Mesodermal cell (in vitro differentiated cells): Measurements from ENCODE around the gene AP3B1.

Source experiments
- H3K27ac ChIP-seq: 2 replicates; pipeline ENCODE4 v1.7.0; 2013; ENCODE audit warnings: mild to moderate bottlenecking, low read depth, low read length, moderate library complexity; ENCODE audit not compliant: severe bottlenecking
- H3K36me3 ChIP-seq: 2 replicates; pipeline ENCODE4 v1.7.1; 2013; ENCODE audit warnings: mild to moderate bottlenecking, low read length, moderate library complexity; ENCODE audit not compliant: control insufficient read depth, insufficient read depth
- H3K4me1 ChIP-seq: one replicate; pipeline ENCODE4 v1.7.1; 2013; ENCODE audit warnings: mild to moderate bottlenecking, low read length; ENCODE audit not compliant: insufficient read depth, control insufficient read depth, poor library complexity, severe bottlenecking
- H3K4me3 ChIP-seq: 2 replicates; pipeline ENCODE4 v1.7.0; 2013; ENCODE audit warnings: low read length, control low read depth, mild to moderate bottlenecking; ENCODE audit not compliant: insufficient read depth, poor library complexity, severe bottlenecking; ENCODE audit errors: extremely low read depth
- H3K9me3 ChIP-seq: 2 replicates; pipeline ENCODE4 v1.7.1; 2013; ENCODE audit warnings: mild to moderate bottlenecking, low read length, moderate library complexity; ENCODE audit not compliant: control insufficient read depth
- WGBS, 2 experiments: methylation state at CpG; one replicate each; pipeline ENCODE4 v1.1.5; 2013; ENCODE audit warnings: missing lambda C conversion rate in 2 of 2; ENCODE audit not compliant: insufficient coverage in 2 of 2; 5-methylcytosine and 5-hydroxymethylcytosine counted together

AP3B1 gene

GRCh38 chr5:78005021-78005785 lies 289.3 kb downstream of the AP3B1 start:
- 100% methylated on average over 1 of the region's 5 CpGs; no CpG with 5 or more reads in 1 of the 2 experiments for WGBS, 2 experiments
- Histone ChIP-seq H3K9me3 (no peaks in the 10 kb centered on the region), H3K36me3 (no peaks in the 10 kb centered on the region), H3K4me3 (no peak overlapping the region), H3K4me1 (no peaks in the 10 kb centered on the region), H3K27ac (no peak overlapping the region)

DNA sequence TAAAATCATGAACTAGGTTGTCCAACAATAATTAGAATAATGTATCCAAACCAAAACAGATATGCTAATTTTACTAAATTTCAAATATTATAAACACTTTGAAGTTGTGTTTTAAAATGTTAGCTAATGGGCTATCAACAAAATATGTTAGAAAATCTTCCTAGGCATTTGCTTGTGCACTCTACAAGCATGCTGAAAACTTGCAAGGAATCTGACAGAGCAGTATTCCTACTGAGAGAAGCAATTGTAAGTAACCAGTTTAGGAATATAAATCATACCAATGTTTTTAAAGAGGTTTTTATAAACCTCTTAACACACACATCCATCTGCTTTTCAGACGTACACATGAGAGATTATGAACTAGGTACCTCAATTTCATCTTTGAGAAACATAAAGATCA lies 289.9 kb downstream of the AP3B1 start:
- H3K9me3 ChIP-seq: no peaks in the 10 kb centered on the region
- WGBS, 2 experiments: 90 to 100% methylated on average over 1 of the region's 1 CpG
- H3K4me3 ChIP-seq: no peak overlapping the region
- H3K27ac ChIP-seq: no peak overlapping the region
- H3K4me1 ChIP-seq: no peaks in the 10 kb centered on the region
- H3K36me3 ChIP-seq: peaks cover 6% of the 10 kb centered on the region

GRCh38 chr5:78003919-78004318 lies 290.6 kb downstream of the AP3B1 start:
- H3K27ac ChIP-seq: no peak overlapping the region
- H3K36me3 ChIP-seq: peaks cover 12% of the 10 kb centered on the region
- H3K9me3 ChIP-seq: no peaks in the 10 kb centered on the region
- no peaks in the 10 kb centered on the region for H3K4me1 ChIP-seq
- H3K4me3 ChIP-seq: no peak overlapping the region
- WGBS, 2 experiments: 78 to 85% methylated on average over 2 to 4 of the region's 7 CpGs

DNA sequence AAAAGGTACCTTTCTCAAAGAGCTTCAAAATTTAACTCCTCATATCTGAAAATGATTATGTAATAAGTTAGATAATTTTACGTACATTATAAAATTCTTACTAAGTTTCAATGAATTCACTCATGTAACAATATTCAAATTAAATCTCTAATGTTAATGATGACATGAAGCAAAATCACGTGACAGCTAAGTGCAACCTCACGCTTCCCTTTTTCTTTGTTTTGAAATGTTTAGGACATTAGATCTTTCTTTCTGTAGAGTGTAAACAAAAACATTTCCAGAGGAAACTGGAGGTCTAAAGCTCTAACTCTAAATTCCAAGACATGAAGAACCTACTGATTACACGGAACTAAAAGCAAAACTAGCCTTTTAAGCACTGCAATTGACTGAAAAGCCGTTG lies 291.0 kb downstream of the AP3B1 start:
- H3K4me1 ChIP-seq: no peaks in the 10 kb centered on the region
- no peaks in the 10 kb centered on the region for H3K9me3 ChIP-seq
- H3K4me3 ChIP-seq: no peak overlapping the region
- no peak overlapping the region for H3K27ac ChIP-seq
- 60 to 100% methylated on average over 1 to 2 of the region's 5 CpGs for WGBS, 2 experiments
- H3K36me3 ChIP-seq: peaks cover 13% of the 10 kb centered on the region

DNA sequence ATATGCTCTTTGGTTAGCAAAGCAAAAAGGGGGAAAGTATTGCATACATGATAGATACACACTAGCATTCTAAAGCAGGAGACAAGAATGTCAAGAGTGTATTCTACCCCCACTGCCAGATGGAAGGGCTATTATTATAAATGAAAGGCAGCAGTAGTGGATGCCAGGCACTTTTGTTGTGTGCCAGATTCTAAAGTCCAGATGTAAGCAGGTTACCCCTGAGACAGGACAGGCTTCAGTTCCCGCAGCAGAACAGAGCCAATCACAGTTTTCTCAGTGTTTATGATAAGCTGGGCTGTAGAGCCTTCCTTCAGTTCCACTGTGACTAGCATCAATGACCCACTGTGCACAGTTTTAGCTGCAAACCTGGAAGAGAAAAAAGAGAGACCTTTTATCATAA lies 291.8 kb downstream of the AP3B1 start:
- Histone ChIP-seq H3K4me3 (no peak overlapping the region), H3K9me3 (no peaks in the 10 kb centered on the region), H3K4me1 (no peaks in the 10 kb centered on the region), H3K27ac (no peak overlapping the region), H3K36me3 (peaks cover 13% of the 10 kb centered on the region)
- WGBS, 2 experiments: 40% methylated on average over 1 of the region's 1 CpG; no CpG with 5 or more reads in 1 of the 2 experiments

- WGBS, 2 experiments: 96 to 99% methylated on average over 4 to 7 of the region's 7 CpGs
- H3K9me3 ChIP-seq: no peaks in the 10 kb centered on the region
- no peak overlapping the region for H3K27ac ChIP-seq
- H3K4me3 ChIP-seq: no peak overlapping the region
- no peaks in the 10 kb centered on the region for H3K4me1 ChIP-seq
- H3K36me3 ChIP-seq: peaks cover 13% of the 10 kb centered on the region
Observed at GRCh38 chr5:78001197-78001596, 293.3 kb downstream of the AP3B1 start.

GRCh38 chr5:78000191-78000590 lies 294.3 kb downstream of the AP3B1 start:
- H3K27ac ChIP-seq: no peak overlapping the region
- WGBS, 2 experiments: 95 to 100% methylated on average over 2 of the region's 6 CpGs
- no peak overlapping the region for H3K4me3 ChIP-seq

GRCh38 chr5:77999399-77999798 lies 295.1 kb downstream of the AP3B1 start:
- H3K27ac ChIP-seq: no peak overlapping the region
- H3K4me1 ChIP-seq: no peaks in the 10 kb centered on the region
- WGBS, 2 experiments: 92 to 95% methylated on average over 6 of the region's 7 CpGs
- H3K4me3 ChIP-seq: no peak overlapping the region
- peaks cover 13% of the 10 kb centered on the region for H3K36me3 ChIP-seq
- H3K9me3 ChIP-seq: no peaks in the 10 kb centered on the region

More at GRCh38 chr5:78000191-78000590, 294.3 kb downstream of the AP3B1 start:
- H3K9me3 ChIP-seq: no peaks in the 10 kb centered on the region
- H3K4me1 ChIP-seq: no peaks in the 10 kb centered on the region
- peaks cover 13% of the 10 kb centered on the region for H3K36me3 ChIP-seq

- peaks cover 13% of the 10 kb centered on the region for H3K36me3 ChIP-seq
- no peaks in the 10 kb centered on the region for H3K4me1 ChIP-seq
- H3K27ac ChIP-seq: no peak overlapping the region
- no CpG with 5 or more reads among the region's 3 CpGs for WGBS, 2 experiments
- no peak overlapping the region for H3K4me3 ChIP-seq
- H3K9me3 ChIP-seq: no peaks in the 10 kb centered on the region
Observed at GRCh38 chr5:77996943-77997342, 297.6 kb downstream of the AP3B1 start.

GRCh38 chr5:77995793-77996409 lies 298.6 kb downstream of the AP3B1 start:
- Histone ChIP-seq H3K4me3 (no peak overlapping the region), H3K9me3 (no peaks in the 10 kb centered on the region), H3K27ac (no peak overlapping the region), H3K36me3 (peaks cover 13% of the 10 kb centered on the region), H3K4me1 (peaks cover 4% of the 10 kb centered on the region)
- 95 to 97% methylated on average over 6 to 9 of the region's 12 CpGs for WGBS, 2 experiments

DNA sequence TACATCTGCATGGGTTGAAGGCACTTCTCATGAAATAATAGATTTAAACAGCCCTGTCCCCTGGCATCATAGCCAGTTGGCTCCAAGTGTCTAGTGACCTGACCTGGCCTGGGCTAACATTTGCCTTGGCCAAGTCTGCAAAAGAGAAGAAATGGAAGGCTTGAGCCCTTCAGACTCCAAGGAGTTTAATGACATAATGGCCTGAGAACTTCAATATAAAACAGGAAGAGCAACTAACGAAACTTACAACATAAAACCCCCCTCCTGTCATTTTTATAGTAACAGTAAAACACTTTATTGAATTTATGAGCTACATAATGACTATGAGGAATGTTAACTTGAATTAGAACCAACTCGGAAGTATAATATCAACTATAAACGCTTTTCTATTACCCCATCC lies 299.6 kb downstream of the AP3B1 start:
- H3K9me3 ChIP-seq: no peaks in the 10 kb centered on the region
- H3K36me3 ChIP-seq: peaks cover 11% of the 10 kb centered on the region
- H3K4me3 ChIP-seq: no peak overlapping the region
- H3K27ac ChIP-seq: no peak overlapping the region
- WGBS, 2 experiments: 93 to 100% methylated on average over 2 of the region's 3 CpGs
- H3K4me1 ChIP-seq: peaks cover 4% of the 10 kb centered on the region
